Vagina (tissue), 2 donors: ENCODE measurements around the gene CDH26. TPM values are rescaled to one million over a fixed set of nuclear protein-coding genes. Genes with fewer than 3 reads are reported as not detected.

Source experiments
- DNase-seq, 2 donors: peaks; one replicate each; pipeline ENCODE4 v3.0.0-alpha.2; 2017; ENCODE audit errors: extremely low spot score in 2 of 2
- H3K27ac ChIP-seq: fragments of 200-600 bp; sonication (generic); one replicate; pipeline ENCODE4 v1.5.1; 2019
- H3K27me3 ChIP-seq: fragments of 200-600 bp; sonication (generic); one replicate; pipeline ENCODE4 v1.5.1; 2019
- H3K36me3 ChIP-seq, 2 donors: fragments of 200-600 bp; sonication (generic); one replicate each; pipeline ENCODE4 v1.5.1; 2017 to 2019
- H3K4me1 ChIP-seq: fragments of 200-600 bp; sonication (generic); one replicate; pipeline ENCODE4 v1.5.1; 2019
- H3K4me3 ChIP-seq, 2 donors: fragments of 200-600 bp; sonication (generic); 1 replicate in 1 of 2; 2 replicates in 1 of 2; pipeline ENCODE4 v1.5.1; 2016 to 2019
- H3K9me3 ChIP-seq: fragments of 200-600 bp; sonication (generic); one replicate; pipeline ENCODE4 v1.5.1; 2019
- CTCF ChIP-seq, 3 experiments: fragments of 450-650 bp in 2 of 3; fragments of 200-600 bp in 1 of 3; sonication (generic) in 1 of 3; IDR thresholded peaks; one replicate each; pipeline ENCODE4 v1.5.1; 2017 to 2019; ENCODE audit warnings: antibody characterized with exemption in 3 of 3, mild to moderate bottlenecking in 2 of 3, moderate library complexity in 2 of 3
- POLR2A ChIP-seq, 2 donors: fragments of 450-650 bp; IDR thresholded peaks; one replicate each; pipeline ENCODE4 v1.6.1; 2017; ENCODE audit warnings: antibody characterized with exemption in 2 of 2, mild to moderate bottlenecking in 2 of 2, moderate library complexity in 2 of 2
- POLR2AphosphoS5 ChIP-seq, 2 donors: sonication (generic); formaldehyde crosslinking; IDR thresholded peaks; one replicate each; pipeline ENCODE4 v1.9.0; 2017; ENCODE audit warnings: antibody characterized with exemption in 2 of 2, mild to moderate bottlenecking in 2 of 2, low read depth in 1 of 2; ENCODE audit not compliant: insufficient read depth in 1 of 2
- intact Hi-C: fragments of 100-400 bp; cut with DNase I; formaldehyde crosslinking; loops from one replicate; pipeline ENCODE4 v1.15.1; 2023
- total RNA-seq: library from RNA; depleted of rRNA; stranded (reverse); fragments of >200 nt; gene quantifications from one replicate; pipeline ENCODE4 v1.2.3, GENCODE V29; 2016

CDH26 gene
- total RNA-seq, 1 donor from 2014 or later: 6.6 TPM

DNA sequence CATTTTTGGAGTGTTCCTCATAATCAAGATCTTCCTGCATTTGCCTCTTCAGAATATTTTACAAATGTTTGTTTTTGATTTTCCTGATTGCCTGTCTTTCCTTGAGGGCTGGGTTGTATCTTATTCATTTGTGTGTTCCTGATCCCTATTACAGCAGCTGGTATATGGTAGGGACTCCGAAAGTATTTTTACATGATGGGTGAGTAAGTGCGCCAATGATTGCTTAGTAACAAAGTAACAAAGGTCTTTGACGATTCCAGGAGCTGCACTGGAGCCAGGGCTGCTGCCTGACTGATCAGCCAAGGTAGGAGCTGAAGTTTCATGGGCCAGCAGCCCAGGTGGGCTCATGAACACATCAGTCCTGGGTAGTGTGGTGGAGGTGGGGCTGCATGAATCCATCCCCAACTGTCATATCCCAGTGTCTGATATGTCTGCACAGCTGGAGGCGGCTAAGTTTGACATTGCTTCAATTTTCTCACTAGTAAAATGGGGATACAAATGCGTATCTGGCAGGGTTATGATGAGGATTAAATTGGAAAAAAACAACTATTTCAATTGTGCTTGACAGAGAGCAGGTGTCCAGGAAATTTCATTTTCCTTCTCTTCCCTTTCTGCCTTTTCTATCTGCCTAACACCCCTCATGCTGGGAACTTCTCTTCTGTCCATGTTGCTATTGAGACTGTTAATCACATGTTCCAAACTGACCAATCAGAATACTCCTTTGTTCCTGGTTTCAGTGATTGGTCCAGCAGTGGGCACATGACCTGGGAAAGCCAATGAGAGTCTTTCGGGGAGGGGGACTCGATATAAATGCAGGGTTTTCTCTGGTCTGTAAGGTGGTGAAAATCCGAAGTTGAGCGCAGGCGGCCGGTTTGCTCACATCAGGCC is 90.7 kb downstream of the CDH26 start:
- intact Hi-C loops: no loop called here
- Histone ChIP-seq H3K4me1 (no peaks in the 10 kb centered on the region), H3K27me3 (no peaks in the 10 kb centered on the region), H3K4me3 (no peak overlapping the region), H3K36me3 (no peaks in the 10 kb centered on the region), H3K9me3 (no peaks in the 10 kb centered on the region), H3K27ac (no peak overlapping the region)
- no peak for TF ChIP-seq POLR2A (IDR thresholded peaks at IDR 0.05)
- TF ChIP-seq POLR2AphosphoS5 (IDR thresholded peaks at IDR 0.05; ENCODE audit: insufficient read depth in 1 of 2, low read depth in 1 of 2): no peak
- no peak for TF ChIP-seq CTCF (IDR thresholded peaks at IDR 0.05)
- no peak for DNase-seq

- no peaks in the 10 kb centered on the region for H3K9me3 ChIP-seq
- no peaks in the 10 kb centered on the region for H3K27me3 ChIP-seq
- H3K4me1 ChIP-seq: no peaks in the 10 kb centered on the region
- H3K4me3 ChIP-seq: no peak overlapping the region
- H3K27ac ChIP-seq: no peak overlapping the region
- intact Hi-C loops: no loop called here
- DNase-seq: no peak
- no peaks in the 10 kb centered on the region for H3K36me3 ChIP-seq
- TF ChIP-seq CTCF (IDR thresholded peaks at IDR 0.05) (no peak), POLR2AphosphoS5 (IDR thresholded peaks at IDR 0.05; ENCODE audit: insufficient read depth in 1 of 2, low read depth in 1 of 2) (no peak), POLR2A (IDR thresholded peaks at IDR 0.05) (no peak)
Observed at GRCh38 chr20:60049601-60050000, 91.4 kb downstream of the CDH26 start.

- no peaks in the 10 kb centered on the region for H3K9me3 ChIP-seq
- TF ChIP-seq POLR2A (IDR thresholded peaks at IDR 0.05) (no peak), CTCF (IDR thresholded peaks at IDR 0.05) (no peak), POLR2AphosphoS5 (IDR thresholded peaks at IDR 0.05; ENCODE audit: insufficient read depth in 1 of 2, low read depth in 1 of 2) (no peak)
- no peak overlapping the region for H3K27ac ChIP-seq
- H3K4me3 ChIP-seq: no peak overlapping the region
- intact Hi-C loops: no loop called here
- no peaks in the 10 kb centered on the region for H3K27me3 ChIP-seq
- no peak for DNase-seq
- H3K36me3 ChIP-seq: no peaks in the 10 kb centered on the region
- no peaks in the 10 kb centered on the region for H3K4me1 ChIP-seq
Observed at GRCh38 chr20:60050193-60050947, 92.1 kb downstream of the CDH26 start.

DNA sequence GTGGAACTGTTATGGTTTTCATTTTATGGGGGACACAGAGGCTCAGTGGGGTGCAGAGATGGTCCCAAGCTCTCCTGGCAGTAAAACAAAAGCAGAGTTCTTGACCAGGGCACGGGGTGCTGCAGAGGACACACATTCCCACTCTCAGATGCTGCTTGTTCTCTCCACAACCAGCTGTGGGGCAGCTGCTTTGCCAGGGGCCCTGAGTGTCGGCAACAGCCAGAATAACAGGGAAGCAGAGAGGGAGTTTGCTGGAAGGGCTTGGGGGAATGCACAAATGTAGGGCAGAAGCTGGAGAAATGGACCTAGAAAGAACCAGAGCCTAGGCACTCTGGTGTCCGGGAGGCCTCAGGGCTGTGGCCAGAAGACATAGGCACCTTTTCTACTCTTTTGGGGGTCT is 93.7 kb downstream of the CDH26 start:
- no peak for TF ChIP-seq CTCF (IDR thresholded peaks at IDR 0.05)
- TF ChIP-seq POLR2AphosphoS5 (IDR thresholded peaks at IDR 0.05; ENCODE audit: insufficient read depth in 1 of 2, low read depth in 1 of 2): no peak
- TF ChIP-seq POLR2A (IDR thresholded peaks at IDR 0.05): no peak
- H3K27me3 ChIP-seq: no peaks in the 10 kb centered on the region
- DNase-seq: no peak
- H3K9me3 ChIP-seq: no peaks in the 10 kb centered on the region
- no peak overlapping the region for H3K27ac ChIP-seq
- no peaks in the 10 kb centered on the region for H3K4me1 ChIP-seq
- H3K36me3 ChIP-seq: no peaks in the 10 kb centered on the region
- H3K4me3 ChIP-seq: no peak overlapping the region
- intact Hi-C loops: no loop called here
